Neural progenitor cell (in vitro differentiated cells): ENCODE results near the gene LBHD1. TPM values are rescaled to one million over a fixed set of nuclear protein-coding genes. Genes with fewer than 3 reads are reported as not detected.

Experiments
- DNase-seq: peaks from one replicate; pipeline ENCODE4 v3.0.0-alpha.2; 2016; ENCODE audit warnings: low spot score
- H2AFZ ChIP-seq: fragments of 200-600 bp; sonication (generic); replicated peaks from 2 replicates; pipeline ENCODE4 v1.6.1; 2016; ENCODE audit warnings: antibody characterized with exemption
- H3F3A ChIP-seq: fragments of 200-600 bp; sonication (generic); 2 replicates; pipeline ENCODE4 v1.6.1; 2016; ENCODE audit warnings: antibody characterized with exemption, low read depth
- H3K27ac ChIP-seq: fragments of 200-600 bp; sonication (generic); 2 replicates; pipeline ENCODE4 v1.5.1; 2016; ENCODE audit warnings: mild to moderate bottlenecking
- H3K27me3 ChIP-seq: fragments of 200-600 bp; sonication (generic); 2 replicates; pipeline ENCODE4 v1.6.1; 2016; ENCODE audit warnings: mild to moderate bottlenecking, moderate library complexity
- H3K36me3 ChIP-seq: fragments of 200-600 bp; sonication (generic); 2 replicates; pipeline ENCODE4 v1.5.1; 2016
- H3K4me1 ChIP-seq: fragments of 200-600 bp; sonication (generic); 2 replicates; pipeline ENCODE4 v1.6.1; 2016; ENCODE audit warnings: mixed run types
- H3K4me2 ChIP-seq: fragments of 200-600 bp; sonication (generic); 2 replicates; pipeline ENCODE4 v1.6.1; 2016
- H3K4me3 ChIP-seq: fragments of 200-600 bp; sonication (generic); 2 replicates; pipeline ENCODE4 v1.5.1; 2016
- H3K79me2 ChIP-seq: fragments of 200-600 bp; sonication (generic); 2 replicates; pipeline ENCODE4 v1.6.1; 2016; ENCODE audit warnings: low read depth
- H3K9ac ChIP-seq: fragments of 200-600 bp; sonication (generic); 2 replicates; pipeline ENCODE4 v1.6.1; 2016
- H3K9me3 ChIP-seq: fragments of 200-600 bp; sonication (generic); 2 replicates; pipeline ENCODE4 v1.5.1; 2016; ENCODE audit warnings: low read depth
- H4K20me1 ChIP-seq: fragments of 200-600 bp; sonication (generic); 2 replicates; pipeline ENCODE4 v1.6.1; 2016; ENCODE audit warnings: low read depth
- H3K27ac Mint-ChIP-seq: 3 replicates; pipeline ENCODE4 v1.8.0; 2021; ENCODE audit warnings: mixed read lengths
- H3K27me3 Mint-ChIP-seq: 2 replicates; pipeline ENCODE4 v1.8.0; 2022; ENCODE audit warnings: low read depth, mild to moderate bottlenecking, inconsistent platforms, moderate library complexity, mixed read lengths; ENCODE audit not compliant: insufficient read depth
- H3K36me3 Mint-ChIP-seq: 3 replicates; pipeline ENCODE4 v1.8.0; 2021; ENCODE audit warnings: mixed read lengths
- H3K4me1 Mint-ChIP-seq: 3 replicates; pipeline ENCODE4 v1.8.0; 2021; ENCODE audit warnings: mixed read lengths
- H3K4me3 Mint-ChIP-seq: 3 replicates; pipeline ENCODE4 v1.8.0; 2021; ENCODE audit warnings: mild to moderate bottlenecking, moderate library complexity, mixed read lengths
- H3K9me3 Mint-ChIP-seq: 3 replicates; pipeline ENCODE4 v1.8.0; 2020; ENCODE audit warnings: mixed read lengths
- CTCF ChIP-seq: fragments of 200-600 bp; sonication (generic); IDR thresholded peaks from 2 replicates; pipeline ENCODE4 v1.5.1; 2017; ENCODE audit warnings: antibody characterized with exemption, mild to moderate bottlenecking
- EZH2 ChIP-seq: fragments of 200-600 bp; sonication (generic); IDR thresholded peaks from 2 replicates; pipeline ENCODE4 v1.6.1; 2017; ENCODE audit warnings: antibody characterized with exemption, mild to moderate bottlenecking, moderate library complexity
- EZH2phosphoT487 ChIP-seq: fragments of 200-600 bp; sonication (generic); IDR thresholded peaks from 2 replicates; pipeline ENCODE4 v1.6.1; 2017; ENCODE audit warnings: antibody characterized with exemption
- total RNA-seq: library from RNA; depleted of rRNA; stranded (reverse); fragments of >200 nt; gene quantifications from 2 replicates; pipeline ENCODE4 v1.2.3, GENCODE V29; 2015; ENCODE audit warnings: low replicate concordance

The LBHD1 gene
- total RNA-seq, 1 donor from 2014 or later: 4.0 TPM

GRCh38 chr11:62667460-62667859 is 4.6 kb downstream of the LBHD1 start:
- Histone ChIP-seq H3K4me3 (peak overlapping the region; percentile 4), H4K20me1 (peaks cover 17% of the 10 kb centered on the region), H2AFZ (no peak overlapping the region), H3K4me2 (peak overlapping the region; percentile 88), H3K9ac (no peak overlapping the region), H3F3A (peaks cover 78% of the 10 kb centered on the region), H3K79me2 (peaks cover 67% of the 10 kb centered on the region), H3K27ac (no peak overlapping the region), H3K27me3 (no peaks in the 10 kb centered on the region), H3K36me3 (no peaks in the 10 kb centered on the region), H3K4me1 (peaks cover 14% of the 10 kb centered on the region), H3K9me3 (no peaks in the 10 kb centered on the region)
- no peak overlapping the region for H3K27ac Mint-ChIP-seq
- peaks cover 5% of the 10 kb centered on the region for H3K27me3 Mint-ChIP-seq
- H3K4me1 Mint-ChIP-seq: peaks cover 34% of the 10 kb centered on the region
- peaks cover 10% of the 10 kb centered on the region for H3K36me3 Mint-ChIP-seq
- no peak for DNase-seq
- no peaks in the 10 kb centered on the region for H3K9me3 Mint-ChIP-seq
- H3K4me3 Mint-ChIP-seq: no peak overlapping the region
- TF ChIP-seq CTCF: no peak
- TF ChIP-seq EZH2: no peak
- TF ChIP-seq EZH2phosphoT487: no peak

DNA sequence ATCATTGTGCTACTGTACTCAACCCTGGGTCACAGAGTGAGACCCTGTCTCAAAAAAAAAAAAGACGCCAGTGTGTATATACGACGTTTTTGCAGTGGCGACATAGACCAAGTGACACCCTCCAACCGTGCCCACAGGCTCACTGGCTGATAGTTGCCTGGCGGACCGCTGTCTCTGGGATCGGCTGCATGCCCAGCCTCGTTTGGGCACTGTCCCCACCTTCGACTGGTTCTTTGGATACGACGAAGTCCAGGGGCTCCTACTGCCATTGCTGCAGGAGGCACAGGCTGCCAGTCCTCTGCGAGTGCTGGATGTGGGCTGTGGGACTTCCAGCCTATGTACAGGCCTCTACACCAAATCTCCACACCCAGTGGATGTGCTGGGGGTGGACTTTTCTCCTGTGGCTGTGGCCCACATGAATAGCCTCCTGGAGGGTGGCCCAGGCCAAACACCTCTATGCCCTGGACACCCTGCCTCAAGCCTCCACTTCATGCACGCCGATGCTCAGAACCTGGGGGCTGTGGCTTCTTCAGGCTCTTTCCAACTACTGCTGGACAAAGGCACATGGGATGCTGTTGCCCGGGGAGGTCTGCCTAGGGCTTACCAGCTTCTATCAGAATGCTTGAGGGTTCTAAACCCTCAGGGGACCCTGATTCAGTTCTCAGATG is 5.7 kb downstream of the LBHD1 start:
- no peak for DNase-seq
- Mint-ChIP-seq H3K36me3 (peaks cover 11% of the 10 kb centered on the region), H3K27ac (peak overlapping the region; percentile 33), H3K9me3 (no peaks in the 10 kb centered on the region), H3K4me3 (peak overlapping the region; percentile 99), H3K4me1 (peaks cover 33% of the 10 kb centered on the region), H3K27me3 (peaks cover 5% of the 10 kb centered on the region)
- H3F3A ChIP-seq: peaks cover 75% of the 10 kb centered on the region
- no peaks in the 10 kb centered on the region for H3K27me3 ChIP-seq
- H3K27ac ChIP-seq: peak overlapping the region; percentile 45
- no peak for TF ChIP-seq CTCF
- TF ChIP-seq EZH2: no peak
- no peak for TF ChIP-seq EZH2phosphoT487
- no peak overlapping the region for H2AFZ ChIP-seq
- no peaks in the 10 kb centered on the region for H3K36me3 ChIP-seq
- peaks cover 14% of the 10 kb centered on the region for H3K4me1 ChIP-seq
- no peaks in the 10 kb centered on the region for H3K9me3 ChIP-seq
- peak overlapping the region; percentile 77 for H3K9ac ChIP-seq
- H3K4me3 ChIP-seq: peak overlapping the region; percentile 65
- peaks cover 17% of the 10 kb centered on the region for H4K20me1 ChIP-seq
- peak overlapping the region; percentile 88 for H3K4me2 ChIP-seq
- H3K79me2 ChIP-seq: peaks cover 59% of the 10 kb centered on the region

DNA sequence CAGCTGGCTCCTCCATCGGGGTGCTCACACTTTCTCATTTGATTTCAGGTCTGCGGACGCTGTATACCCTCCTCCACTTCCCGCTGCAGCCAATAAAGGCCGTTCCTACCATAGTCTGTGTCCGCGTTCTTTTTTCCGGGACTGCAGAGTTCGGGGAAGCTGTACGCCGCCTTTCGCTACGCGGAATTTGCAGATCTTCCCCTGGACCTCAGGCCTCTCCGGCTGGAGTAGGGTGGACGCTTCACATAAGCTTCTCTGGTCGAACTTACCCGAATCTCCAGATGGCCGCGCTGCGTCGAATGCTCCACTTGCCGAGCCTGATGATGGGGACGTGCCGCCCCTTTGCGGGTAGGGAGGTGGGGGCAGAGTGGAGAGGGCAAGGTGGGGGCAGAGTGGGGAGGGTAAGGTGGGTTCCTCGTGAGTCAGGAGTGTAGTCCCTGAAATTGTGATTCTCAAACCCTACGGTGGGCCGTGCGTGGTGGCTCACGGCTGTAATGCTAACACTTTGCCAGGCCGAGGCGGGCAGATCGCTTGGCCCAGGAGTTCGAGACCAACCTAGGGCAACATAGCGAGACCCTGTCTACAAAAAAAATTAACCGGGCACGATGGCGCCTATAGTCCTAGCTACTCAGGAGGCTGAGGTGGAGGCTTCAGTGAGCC is 6.3 kb downstream of the LBHD1 start:
- Histone ChIP-seq H2AFZ (no peak overlapping the region), H3K4me1 (peaks cover 14% of the 10 kb centered on the region), H3K9ac (peak overlapping the region; percentile 77), H3K36me3 (no peaks in the 10 kb centered on the region), H3K4me2 (peak overlapping the region; percentile 88), H3K4me3 (peak overlapping the region; percentile 65), H3K79me2 (peaks cover 53% of the 10 kb centered on the region), H4K20me1 (peaks cover 17% of the 10 kb centered on the region), H3K27ac (peak overlapping the region; percentile 25), H3F3A (peaks cover 69% of the 10 kb centered on the region), H3K27me3 (no peaks in the 10 kb centered on the region), H3K9me3 (no peaks in the 10 kb centered on the region)
- H3K36me3 Mint-ChIP-seq: peaks cover 11% of the 10 kb centered on the region
- H3K27me3 Mint-ChIP-seq: peaks cover 5% of the 10 kb centered on the region
- TF ChIP-seq EZH2: no peak
- TF ChIP-seq EZH2phosphoT487: no peak
- no peak for TF ChIP-seq CTCF
- H3K4me1 Mint-ChIP-seq: peaks cover 28% of the 10 kb centered on the region
- DNase-seq: peak; percentile 73
- H3K27ac Mint-ChIP-seq: peak overlapping the region; percentile 91
- H3K9me3 Mint-ChIP-seq: no peaks in the 10 kb centered on the region
- peak overlapping the region; percentile 99 for H3K4me3 Mint-ChIP-seq
